GM12892 (cell line): ENCODE data around the gene SNX20.

Experiments used
- DNase-seq: peaks from one replicate; pipeline ENCODE4 v3.0.0; 2011; ENCODE audit not compliant: insufficient read length
- FAIRE-seq: peaks from 2 replicates; lab custom pipeline; 2011; peaks lifted over from hg19 to GRCh38; lab: Jason Lieb, UNC
- POLR2A ChIP-seq: IDR thresholded peaks from 2 replicates; pipeline ENCODE4 v1.6.1; 2011; ENCODE audit warnings: low read depth, low read length, control low read depth
- POLR2AphosphoS5 ChIP-seq: IDR thresholded peaks from 2 replicates; pipeline ENCODE4 v1.6.1; 2011; ENCODE audit warnings: low read depth, low read length, control low read depth
- TAF1 ChIP-seq: IDR thresholded peaks from 2 replicates; pipeline ENCODE4 v1.6.1; 2011; ENCODE audit warnings: low read depth, mild to moderate bottlenecking, control low read depth, low read length, borderline replicate concordance

Gene SNX20

DNA sequence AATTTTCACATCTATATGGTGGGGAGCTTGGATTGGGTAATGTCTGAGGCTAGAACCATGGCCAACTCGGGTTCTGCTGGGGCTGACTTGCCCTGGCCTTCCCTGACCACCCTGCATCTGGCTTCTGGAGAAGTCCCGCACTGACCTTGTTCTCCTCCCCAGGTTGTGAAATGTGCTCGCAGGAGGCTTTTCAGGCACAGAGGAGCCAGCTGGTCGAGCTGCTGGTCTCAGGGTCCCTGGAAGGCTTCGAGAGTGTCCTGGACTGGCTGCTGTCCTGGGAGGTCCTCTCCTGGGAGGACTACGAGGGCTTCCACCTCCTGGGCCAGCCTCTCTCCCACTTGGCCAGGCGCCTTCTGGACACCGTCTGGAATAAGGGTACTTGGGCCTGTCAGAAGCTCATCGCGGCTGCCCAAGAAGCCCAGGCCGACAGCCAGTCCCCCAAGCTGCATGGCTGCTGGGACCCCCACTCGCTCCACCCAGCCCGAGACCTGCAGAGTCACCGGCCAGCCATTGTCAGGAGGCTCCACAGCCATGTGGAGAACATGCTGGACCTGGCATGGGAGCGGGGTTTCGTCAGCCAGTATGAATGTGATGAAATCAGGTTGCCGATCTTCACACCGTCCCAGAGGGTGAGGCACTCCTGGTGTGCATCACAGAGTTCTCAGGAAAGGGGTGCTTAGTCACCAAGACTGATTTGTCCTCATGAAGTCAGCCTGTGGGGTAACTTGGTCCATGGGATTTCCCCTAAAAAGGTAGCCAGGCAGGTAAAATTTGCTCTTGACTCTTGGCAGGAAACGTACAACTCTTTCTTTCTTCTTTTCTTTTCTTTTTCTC, 18.4 kb upstream of the SNX20 start:
- no peak for DNase-seq
- peak; percentile 92 for FAIRE-seq
- TF ChIP-seq POLR2A: no peak
- no peak for TF ChIP-seq TAF1
- no peak for TF ChIP-seq POLR2AphosphoS5

DNA sequence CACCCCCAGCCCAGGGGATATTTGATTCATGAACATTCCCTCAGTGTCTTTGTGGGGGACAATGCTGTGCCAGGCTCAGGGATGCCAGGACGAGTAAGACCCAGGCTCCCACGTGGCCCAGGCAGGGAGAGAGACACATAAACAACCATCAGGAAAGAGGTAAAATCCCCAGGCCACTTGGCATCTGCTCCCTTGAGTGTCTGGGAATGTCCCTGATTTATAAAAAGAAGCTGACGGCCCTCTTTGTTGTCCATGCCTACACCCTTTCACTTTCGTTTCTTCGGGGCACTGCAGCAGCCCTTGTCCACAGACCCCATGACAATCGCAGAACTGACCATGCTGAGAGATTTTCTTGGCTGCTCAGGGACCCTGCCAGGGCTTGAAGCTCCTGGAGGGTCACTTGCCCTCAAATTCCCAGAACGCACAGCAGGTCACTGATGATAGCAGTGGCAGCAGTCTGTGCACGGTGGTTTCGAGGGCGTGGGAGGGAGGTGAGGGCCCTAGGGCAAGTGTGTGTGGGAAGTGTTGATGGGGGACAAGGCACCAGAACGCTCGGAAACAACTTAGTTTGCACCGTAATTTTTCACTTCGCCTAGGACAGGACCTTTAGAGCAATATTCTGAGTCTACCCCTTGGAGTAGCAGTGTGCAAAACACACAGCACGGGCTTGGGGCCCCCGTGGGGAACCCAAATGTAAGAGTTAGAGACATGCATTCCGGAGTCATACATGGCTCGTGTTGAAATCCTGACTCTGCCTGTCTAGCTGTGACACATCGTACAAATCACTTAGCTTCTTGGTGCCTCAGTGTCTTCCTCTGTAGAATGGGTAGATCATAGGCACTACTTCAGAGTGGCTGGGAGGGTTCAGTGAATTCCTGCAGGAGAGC, 17.0 kb upstream of the SNX20 start:
- DNase-seq (no peak), FAIRE-seq (peak; percentile 96)
- TF ChIP-seq POLR2A (no peak), TAF1 (0 out of 2 replicates have a peak, but pooled peaks have one; percentile 25), POLR2AphosphoS5 (peak; percentile 48; the same call in 1 of the 2 replicates)

DNA sequence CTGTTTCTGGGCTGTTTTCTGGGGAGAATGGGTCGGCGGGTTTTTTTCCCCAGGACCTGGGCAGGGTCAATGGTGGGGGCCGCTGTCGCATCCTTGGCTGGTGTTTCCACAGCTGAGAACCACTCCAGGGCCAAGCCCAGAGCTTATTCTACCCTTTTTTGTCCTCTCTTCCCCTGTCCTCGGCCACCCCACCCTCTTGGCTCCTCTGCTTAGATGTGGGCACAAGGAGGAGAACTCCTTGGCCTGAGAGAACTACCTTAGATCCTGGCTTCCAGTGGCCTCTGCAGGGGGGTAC, 16.3 kb upstream of the SNX20 start:
- no peak for FAIRE-seq

DNA sequence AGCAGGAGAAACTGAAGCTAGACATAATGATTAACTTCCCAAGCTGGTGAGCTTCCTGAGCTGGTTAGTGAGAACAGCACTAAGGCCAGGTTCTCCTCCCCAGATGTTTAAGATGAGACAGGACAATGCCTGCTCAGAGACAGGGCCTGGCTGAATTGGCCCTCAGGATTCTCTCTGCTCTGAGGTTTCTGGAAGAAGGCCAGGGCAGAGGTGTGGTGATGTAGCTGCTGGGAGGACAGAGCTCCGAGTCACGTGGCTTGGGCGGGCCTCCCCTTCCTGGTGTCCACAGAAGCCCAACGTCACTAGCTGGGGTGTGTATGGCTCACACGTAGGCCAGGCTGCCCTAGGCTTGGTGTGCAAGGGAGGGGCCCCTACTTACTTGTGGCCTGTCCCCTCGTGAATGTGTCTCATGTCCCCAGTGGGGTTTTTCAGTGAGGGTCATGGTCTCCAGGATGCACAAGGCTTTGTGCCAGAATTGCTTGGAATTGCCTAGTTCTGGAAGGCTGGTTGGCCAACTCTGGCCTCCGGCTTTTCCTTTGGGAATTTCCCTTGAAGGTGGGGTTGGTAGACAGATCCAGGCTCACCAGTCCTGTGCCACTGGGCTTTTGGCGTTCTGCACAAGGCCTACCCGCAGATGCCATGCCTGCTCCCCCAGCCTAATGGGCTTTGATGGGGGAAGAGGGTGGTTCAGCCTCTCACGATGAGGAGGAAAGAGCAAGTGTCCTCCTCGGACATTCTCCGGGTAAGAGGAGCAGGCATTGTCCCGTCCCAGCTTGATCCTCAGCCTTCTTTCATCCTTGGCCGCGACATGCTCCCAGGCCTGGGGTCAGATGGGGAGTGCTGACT, 15.7 kb upstream of the SNX20 start:
- DNase-seq: no peak
- TF ChIP-seq POLR2AphosphoS5 (no peak), POLR2A (peak; percentile 31; the same call in 1 of the 2 replicates), TAF1 (no peak)
- peak; percentile 92 for FAIRE-seq

More for the DNA sequence above, 16.3 kb upstream of the SNX20 start:
- DNase-seq: no peak
- TF ChIP-seq TAF1 (no peak), POLR2AphosphoS5 (no peak), POLR2A (no peak)

DNA sequence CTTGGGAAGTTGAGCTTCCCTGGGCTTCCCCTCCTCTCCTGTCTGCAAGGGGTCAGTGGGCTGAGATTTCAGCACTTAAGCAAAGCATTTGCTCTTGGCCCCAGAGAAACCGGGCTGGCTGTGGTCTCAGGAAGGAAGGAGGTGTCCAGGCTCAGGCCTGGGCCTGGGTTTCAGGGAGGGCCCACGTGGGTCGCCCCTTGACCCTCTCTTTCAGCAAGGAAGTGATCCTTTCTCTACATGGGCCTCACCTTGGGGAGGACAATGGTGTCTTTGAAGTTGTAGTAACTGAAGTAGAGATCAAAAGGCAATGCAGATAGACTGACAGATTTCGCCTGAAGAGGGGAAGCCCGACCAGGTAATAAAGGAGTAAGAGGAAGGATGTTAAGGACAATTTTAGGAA, 15.0 kb upstream of the SNX20 start:
- DNase-seq (no peak), FAIRE-seq (peak; percentile 24)
- TF ChIP-seq POLR2AphosphoS5: no peak
- TF ChIP-seq POLR2A: no peak
- no peak for TF ChIP-seq TAF1

DNA sequence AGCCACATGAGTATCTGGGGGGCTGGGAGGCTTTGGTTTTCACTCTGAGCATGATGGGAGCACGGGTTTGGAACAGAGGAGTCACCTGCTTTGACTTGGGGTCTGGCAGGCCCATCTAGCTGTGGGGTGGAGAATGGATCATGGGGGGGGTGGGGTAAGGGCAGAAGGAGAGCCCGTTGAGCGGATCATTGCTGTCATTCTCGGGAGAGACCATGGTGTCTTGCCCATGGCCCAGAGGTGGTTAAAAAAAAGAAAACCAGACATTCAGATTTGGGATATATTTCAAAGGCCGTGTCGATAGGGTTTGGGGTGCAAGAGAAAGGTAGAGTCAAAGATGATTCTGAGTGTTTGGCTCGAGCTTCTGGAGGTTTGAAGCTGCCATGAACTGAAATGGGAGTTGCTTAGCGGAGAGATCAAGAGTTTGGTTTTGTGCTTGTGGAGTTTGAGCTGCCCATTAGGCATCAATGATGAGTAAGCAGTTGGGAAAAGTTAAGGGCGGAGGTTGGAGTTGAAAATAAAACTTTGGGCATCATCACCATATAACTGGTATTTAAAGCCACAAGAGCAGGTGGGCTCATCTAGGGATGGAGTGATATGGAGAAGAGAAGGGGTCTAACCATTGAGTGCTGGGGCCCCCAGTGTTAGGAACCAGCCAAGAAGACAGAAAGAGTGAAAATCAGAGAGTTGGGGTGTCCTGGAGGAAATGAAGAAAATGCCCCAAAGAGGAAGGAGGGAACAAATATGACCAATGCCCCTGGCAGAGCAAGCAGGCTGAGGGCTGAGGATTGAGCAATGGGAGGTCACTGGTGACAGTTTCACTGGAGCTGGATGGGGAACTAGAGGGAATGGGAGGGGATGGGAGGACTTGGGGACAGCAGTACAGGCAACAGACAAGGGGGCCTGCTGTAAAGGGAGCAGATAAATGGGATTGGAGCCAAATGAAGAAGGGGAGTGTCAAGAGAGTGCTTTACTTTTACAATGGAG, 14.2 kb upstream of the SNX20 start:
- TF ChIP-seq POLR2A (no peak), TAF1 (no peak), POLR2AphosphoS5 (no peak)
- FAIRE-seq: peak; percentile 71
- no peak for DNase-seq

DNA sequence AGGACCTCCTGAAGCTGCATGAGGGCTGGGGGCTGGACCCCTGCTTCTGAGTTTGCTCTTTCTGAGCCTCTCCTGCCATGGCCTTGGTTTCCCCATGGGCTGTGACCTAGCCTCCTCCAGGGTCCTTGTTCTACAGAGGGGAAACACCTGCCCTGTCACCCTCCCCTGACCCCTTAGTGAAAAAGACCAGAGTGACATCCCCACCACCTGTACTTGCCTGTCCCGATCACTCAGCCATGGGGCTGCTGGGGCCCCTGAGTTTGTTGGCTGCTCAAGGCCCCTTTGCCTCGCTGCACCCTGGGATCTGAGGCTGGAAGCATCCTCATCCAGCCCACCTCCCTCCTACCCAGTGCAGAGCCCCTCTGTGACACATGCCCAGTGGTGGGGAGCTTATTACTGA, 13.1 kb upstream of the SNX20 start:
- FAIRE-seq (peak; percentile 14), DNase-seq (no peak)
- TF ChIP-seq POLR2A (no peak), POLR2AphosphoS5 (no peak), TAF1 (no peak)

DNA sequence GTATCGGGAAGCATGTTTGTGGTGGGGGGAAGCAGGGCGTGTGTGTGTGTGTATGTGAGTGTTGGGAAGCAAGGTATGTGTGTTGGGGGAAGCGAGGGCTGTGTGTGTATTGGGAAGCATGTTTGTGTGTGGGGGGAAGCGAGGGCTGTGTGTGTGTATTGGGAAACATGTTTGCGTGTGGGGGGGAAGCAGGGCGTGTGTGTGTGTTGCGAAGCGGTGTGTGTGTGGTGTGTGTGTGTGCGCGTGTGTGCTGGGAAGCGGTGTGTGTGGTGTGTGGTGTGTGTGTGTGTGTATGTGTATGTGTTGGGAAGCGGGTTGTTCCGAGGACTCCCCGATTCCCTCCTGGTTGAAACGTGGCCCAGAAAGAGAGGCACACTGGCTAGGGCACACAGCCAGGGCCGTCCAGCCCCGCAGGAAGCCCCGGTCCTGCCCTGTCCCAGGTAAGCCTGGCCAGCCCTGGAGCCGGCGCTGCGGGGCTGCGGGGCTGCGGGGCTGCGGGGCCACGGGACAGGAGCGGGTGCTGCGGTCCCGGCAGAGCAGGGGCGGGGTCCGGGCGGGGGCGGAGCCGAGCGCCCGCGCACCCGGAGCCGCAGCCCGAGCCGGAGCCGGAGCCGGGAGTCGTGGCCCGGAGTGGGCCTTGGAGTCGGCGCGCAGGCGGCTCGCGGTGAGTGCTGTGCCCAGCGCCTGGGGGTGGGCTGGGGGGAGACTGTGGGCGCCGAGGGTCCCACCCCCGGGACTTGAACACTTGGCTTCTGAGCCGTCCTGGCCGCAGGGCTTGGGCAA, 12.1 kb upstream of the SNX20 start, which contains the start of gene NOD2:
Gene NOD2 (plus strand): TSS at position 608 of the 783 bp plus-strand sequence. CDS start 5,890 bp downstream, outside the sequence.
- DNase-seq (peak; percentile 71), FAIRE-seq (peak; percentile 96)
- peak; percentile 48; the same call in 1 of the 2 replicates for TF ChIP-seq POLR2A
- TF ChIP-seq POLR2AphosphoS5: no peak
- no peak for TF ChIP-seq TAF1

DNA sequence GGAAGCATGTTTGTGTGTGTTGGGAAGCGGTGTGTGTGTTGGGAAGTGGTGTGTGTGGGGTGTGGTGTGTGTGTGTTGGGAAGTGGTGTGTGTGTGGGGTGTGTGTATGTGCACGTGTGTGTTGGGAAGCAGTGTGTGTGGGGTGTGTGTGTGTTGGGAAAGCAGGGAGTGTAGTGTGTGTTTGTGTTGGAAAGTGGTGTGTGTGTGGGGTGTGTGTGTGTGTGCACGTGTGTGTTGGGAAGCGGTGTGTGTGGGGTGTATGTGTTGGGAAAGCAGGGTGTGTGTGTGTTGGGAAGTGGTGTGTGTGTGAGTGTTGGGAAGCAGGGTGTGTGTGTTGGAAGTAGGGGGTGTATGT, 11.5 kb upstream of the SNX20 start:
- TF ChIP-seq POLR2AphosphoS5: no peak
- TF ChIP-seq POLR2A: no peak
- TF ChIP-seq TAF1: no peak
- DNase-seq (no peak), FAIRE-seq (no peak)

DNA sequence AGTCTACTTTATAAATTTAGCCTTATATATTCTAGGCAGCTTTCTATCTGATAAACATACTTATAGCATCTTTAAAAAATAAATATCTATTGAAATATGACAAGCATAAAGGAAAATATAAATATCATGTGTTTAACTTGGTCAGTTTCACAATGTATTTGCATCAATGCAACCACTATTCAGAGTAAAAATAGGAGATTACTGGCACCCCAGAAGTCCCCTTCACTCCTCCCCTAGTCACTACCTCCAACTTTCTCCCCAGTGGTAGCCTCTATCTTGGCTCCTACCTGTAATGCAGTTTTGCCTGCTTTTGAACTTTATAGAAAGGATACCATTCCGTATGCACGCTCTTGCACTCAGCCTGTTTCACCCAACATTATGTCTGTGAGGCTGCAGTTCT, 9.1 kb upstream of the SNX20 start:
- FAIRE-seq: peak; percentile 51
- no peak for TF ChIP-seq TAF1
- DNase-seq: no peak
